BLaER1 treated with 17β-estradiol and CSF1 and Interleukin-3, amounts not matched to agents 10 nM and 100 nM (cell line): ENCODE results near the gene PSEN2.

ENCODE experiments used
- H3K27ac ChIP-seq, 11 experiments: shearing (Covaris generic); formaldehyde crosslinking; 2 replicates each; pipeline ENCODE4 v1.8.1; 2022
- H3K27me3 ChIP-seq, 11 experiments: shearing (Covaris generic); formaldehyde crosslinking; 2 replicates each; pipeline ENCODE4 v1.8.1; 2022
- H3K36me3 ChIP-seq, 11 experiments: shearing (Covaris generic); formaldehyde crosslinking; 2 replicates each; pipeline ENCODE4 v1.8.1; 2022
- H3K4me1 ChIP-seq, 10 experiments: shearing (Covaris generic); formaldehyde crosslinking; 2 replicates each; pipeline ENCODE4 v1.8.1; 2022
- H3K4me2 ChIP-seq, 11 experiments: shearing (Covaris generic); formaldehyde crosslinking; 2 replicates each; pipeline ENCODE4 v1.8.1; 2022
- H3K4me3 ChIP-seq, 10 experiments: shearing (Covaris generic); formaldehyde crosslinking; 2 replicates each; pipeline ENCODE4 v1.8.1; 2022
- H3K9ac ChIP-seq, 11 experiments: shearing (Covaris generic); formaldehyde crosslinking; 2 replicates each; pipeline ENCODE4 v1.8.1; 2022
- H3K9me3 ChIP-seq, 11 experiments: shearing (Covaris generic); formaldehyde crosslinking; replicated peaks in 1 of 11; 2 replicates each; pipeline ENCODE4 v1.8.1; 2022
- H4K20me1 ChIP-seq, 11 experiments: shearing (Covaris generic); formaldehyde crosslinking; 2 replicates each; pipeline ENCODE4 v1.8.1; 2022
- Cebpa-rat ChIP-seq, 11 experiments: shearing (Covaris generic); IDR thresholded peaks; 2 replicates each; pipeline ENCODE4 v1.8.1; 2022

Gene PSEN2

GRCh38 chr1:226940029-226940805, 69.8 kb downstream of the PSEN2 start, which contains the start of gene COQ8A:
COQ8A (plus strand) TSS chr1:226940294; CDS start chr1:226961386, 21,092 bp downstream.
- Histone ChIP-seq H3K9ac (peak within 1 kb of the TSS; percentile 83 to 97 (median 93)), H3K4me1 (peaks cover 49 to 66% (median 55%) of the 10 kb centered on the region in 10 experiments), H4K20me1 (peaks cover 0 to 33% (median 5%) of the 10 kb centered on the region in 11 experiments; a peak in 10 of 22 replicates), H3K9me3 (peaks cover 10 to 17% (median 12%) of the 10 kb centered on the region in 11 experiments), H3K4me2 (peak within 1 kb of the TSS; percentile 90 to 99 (median 96)), H3K36me3 (no peaks in the 10 kb centered on the region; a peak in 1 of 22 replicates), H3K27me3 (no peaks in the 10 kb centered on the region), H3K27ac (peak within 1 kb of the TSS; percentile 76 to 99 (median 97)), H3K4me3 (peak within 1 kb of the TSS; percentile 69 to 87 (median 74))
- no peak for TF ChIP-seq Cebpa-rat (IDR thresholded peaks at IDR 0.05)

- Histone ChIP-seq H3K9me3 (peaks cover 5 to 12% (median 7%) of the 10 kb centered on the region in 11 experiments; a peak in 20 of 22 replicates), H4K20me1 (peaks cover 0 to 39% (median 9%) of the 10 kb centered on the region in 11 experiments; a peak in 10 of 22 replicates), H3K9ac (peak overlapping the region; percentile 74 to 97 (median 93)), H3K4me2 (peak overlapping the region; percentile 90 to 99 (median 96)), H3K27ac (peak overlapping the region in 9 of 11 experiments; percentile 70 to 99 (median 96); a peak in 17 of 22 replicates), H3K36me3 (no peaks in the 10 kb centered on the region), H3K4me1 (peaks cover 49 to 71% (median 55%) of the 10 kb centered on the region in 10 experiments), H3K4me3 (peak overlapping the region; percentile 69 to 87 (median 74)), H3K27me3 (no peaks in the 10 kb centered on the region)
- no peak for TF ChIP-seq Cebpa-rat (IDR thresholded peaks at IDR 0.05)
Observed at GRCh38 chr1:226940806-226941067, 70.3 kb downstream of the PSEN2 start.

GRCh38 chr1:226942392-226942791, 72.0 kb downstream of the PSEN2 start:
- H3K4me1 ChIP-seq: peaks cover 44 to 72% (median 52%) of the 10 kb centered on the region in 10 experiments
- no peak overlapping the region for H3K4me3 ChIP-seq

GRCh38 chr1:226943156-226943555, 72.7 kb downstream of the PSEN2 start:
- H3K27ac ChIP-seq: no peak overlapping the region
- peaks cover 0 to 59% (median 18%) of the 10 kb centered on the region in 11 experiments; a peak in 11 of 22 replicates for H4K20me1 ChIP-seq
- TF ChIP-seq Cebpa-rat (IDR thresholded peaks at IDR 0.05): no peak
- H3K36me3 ChIP-seq: peaks cover 0 to 7% (median 0%) of the 10 kb centered on the region in 11 experiments; a peak in 5 of 22 replicates
- H3K9ac ChIP-seq: no peak overlapping the region
- H3K4me1 ChIP-seq: peaks cover 37 to 67% (median 45%) of the 10 kb centered on the region in 10 experiments
- no peak overlapping the region for H3K4me3 ChIP-seq
- no peaks in the 10 kb centered on the region for H3K27me3 ChIP-seq
- peak overlapping the region in 10 of 11 experiments; percentile 3 to 99 (median 73); a peak in 12 of 22 replicates for H3K4me2 ChIP-seq
- peaks cover 0 to 6% (median 3%) of the 10 kb centered on the region in 11 experiments; a peak in 6 of 22 replicates for H3K9me3 ChIP-seq

More at GRCh38 chr1:226942392-226942791, 72.0 kb downstream of the PSEN2 start:
- peaks cover 0 to 55% (median 18%) of the 10 kb centered on the region in 11 experiments; a peak in 11 of 22 replicates for H4K20me1 ChIP-seq
- no peaks in the 10 kb centered on the region for H3K27me3 ChIP-seq
- H3K36me3 ChIP-seq: no peaks in the 10 kb centered on the region; a peak in 2 of 22 replicates
- no peak for TF ChIP-seq Cebpa-rat (IDR thresholded peaks at IDR 0.05)
- 0 out of 22 replicates have a peak, but pooled peaks cover 0 to under 1% (median 0%) of the 10 kb centered on the region in 11 experiments for H3K9me3 ChIP-seq
- H3K9ac ChIP-seq: peak overlapping the region in 2 of 11 experiments; percentile 2 to 19; a peak in 2 of 22 replicates
- H3K4me2 ChIP-seq: peak overlapping the region; percentile 3 to 99 (median 92); a peak in 20 of 22 replicates
- no peak overlapping the region for H3K27ac ChIP-seq

GRCh38 chr1:226943927-226944326, 73.5 kb downstream of the PSEN2 start:
- Histone ChIP-seq H3K27me3 (no peaks in the 10 kb centered on the region), H3K4me1 (peaks cover 29 to 59% (median 37%) of the 10 kb centered on the region in 10 experiments), H3K36me3 (peaks cover 0 to 9% (median 3%) of the 10 kb centered on the region in 11 experiments; a peak in 8 of 22 replicates), H3K9me3 (peaks cover 0 to 6% (median 6%) of the 10 kb centered on the region in 11 experiments; a peak in 6 of 22 replicates), H3K4me3 (no peak overlapping the region), H3K27ac (no peak overlapping the region), H4K20me1 (peaks cover 0 to 67% (median 18%) of the 10 kb centered on the region in 11 experiments; a peak in 11 of 22 replicates), H3K4me2 (peak overlapping the region in 4 of 11 experiments; percentile 11 to 92 (median 18); a peak in 5 of 22 replicates), H3K9ac (no peak overlapping the region)
- TF ChIP-seq Cebpa-rat (IDR thresholded peaks at IDR 0.05): no peak

- no peak overlapping the region for H3K9ac ChIP-seq
- H3K27me3 ChIP-seq: no peaks in the 10 kb centered on the region
- H3K9me3 ChIP-seq: peaks cover 0 to 6% (median 6%) of the 10 kb centered on the region in 11 experiments; a peak in 6 of 22 replicates
- peaks cover 28 to 52% (median 35%) of the 10 kb centered on the region in 10 experiments for H3K4me1 ChIP-seq
- peak overlapping the region in 2 of 11 experiments; percentile 7 to 15; a peak in 2 of 22 replicates for H3K4me2 ChIP-seq
- no peak overlapping the region for H3K4me3 ChIP-seq
- H3K36me3 ChIP-seq: peaks cover 0 to 16% (median 6%) of the 10 kb centered on the region in 11 experiments; a peak in 8 of 22 replicates
- peaks cover 0 to 76% (median 18%) of the 10 kb centered on the region in 11 experiments; a peak in 11 of 22 replicates for H4K20me1 ChIP-seq
- no peak for TF ChIP-seq Cebpa-rat (IDR thresholded peaks at IDR 0.05)
- H3K27ac ChIP-seq: no peak overlapping the region; a peak in 1 of 22 replicates
Observed at GRCh38 chr1:226945106-226945857, 74.9 kb downstream of the PSEN2 start.
